IMR-90 (cell line): ENCODE measurements around the gene TRAPPC4. TPM values are rescaled to one million over a fixed set of nuclear protein-coding genes. Genes with fewer than 3 reads are reported as not detected.

Experiments used
- ATAC-seq: fragments of 200-7000 bp; cut with Tn5 transposase; 2 replicates; pipeline ENCODE4 v1.9.1; 2020; ENCODE audit warnings: low read depth, mild to moderate bottlenecking, moderate library complexity
- BruUV-seq: library from RNA; stranded (reverse); fragments of 400-500 nt; replicated peaks from 2 replicates; lab custom pipeline; 2021; lab: Mats Ljungman, UMichigan
- CTCF ChIA-PET: fragments of 300-600 bp; formaldehyde crosslinking; extraction: SDS; loops from one replicate; lab custom pipeline; 2021; ENCODE audit warnings: antibody characterized with exemption; lab: Yijun Ruan, JAX
- POLR2A ChIA-PET: fragments of 300-600 bp; sonication (Branson Sonifier 250); formaldehyde crosslinking; loops from one replicate; lab custom pipeline; 2022; ENCODE audit warnings: antibody characterized with exemption; ENCODE audit not compliant: unreplicated experiment; lab: Charles Lee
- DNase-seq: peaks from one replicate; pipeline ENCODE4 v3.0.0; 2013
- H2AFZ ChIP-seq: replicated peaks from 2 replicates; pipeline ENCODE3; 2013; ENCODE audit warnings: low read length, mild to moderate bottlenecking; ENCODE audit not compliant: poor library complexity
- H2AK5ac ChIP-seq: 2 replicates; pipeline ENCODE4 v1.6.1; 2013; ENCODE audit warnings: low read depth, low read length, inconsistent platforms
- H2AK9ac ChIP-seq: replicated peaks from 2 replicates; pipeline ENCODE3; 2013; ENCODE audit warnings: mild to moderate bottlenecking, low read depth, low read length, moderate library complexity; ENCODE audit not compliant: poor library complexity
- H2BK120ac ChIP-seq: 2 replicates; pipeline ENCODE4 v1.6.1; 2013; ENCODE audit warnings: low read depth, low read length, inconsistent platforms
- H2BK15ac ChIP-seq: 3 replicates; pipeline ENCODE4 v1.6.1; 2013; ENCODE audit warnings: low read depth, low read length, inconsistent platforms
- H2BK20ac ChIP-seq: 2 replicates; pipeline ENCODE4 v1.6.1; 2013; ENCODE audit warnings: low read depth, mild to moderate bottlenecking, inconsistent platforms, low read length, moderate library complexity
- H2BK5ac ChIP-seq: 2 replicates; pipeline ENCODE4 v1.6.1; 2013; ENCODE audit warnings: mild to moderate bottlenecking, low read depth, low read length, inconsistent platforms; ENCODE audit not compliant: poor library complexity, severe bottlenecking
- H3K14ac ChIP-seq: replicated peaks from 2 replicates; pipeline ENCODE4 v1.6.1; 2013; ENCODE audit warnings: low read depth, low read length, inconsistent platforms
- H3K18ac ChIP-seq: 2 replicates; pipeline ENCODE4 v1.6.1; 2013; ENCODE audit warnings: low read depth, low read length, control low read depth
- H3K23ac ChIP-seq: 2 replicates; pipeline ENCODE4 v1.6.1; 2013; ENCODE audit warnings: low read depth, low read length, inconsistent platforms
- H3K27ac ChIP-seq: 2 replicates; pipeline ENCODE4 v1.5.1; 2013; ENCODE audit warnings: mild to moderate bottlenecking, control low read depth, low read length; ENCODE audit not compliant: insufficient read depth
- H3K27me3 ChIP-seq: 2 replicates; pipeline ENCODE4 v1.6.1; 2013; ENCODE audit warnings: low read length; ENCODE audit not compliant: control insufficient read depth, insufficient read depth
- H3K36me3 ChIP-seq: 2 replicates; pipeline ENCODE4 v1.6.1; 2013; ENCODE audit warnings: low read length, mixed read lengths; ENCODE audit not compliant: control insufficient read depth, insufficient read depth
- H3K4ac ChIP-seq: 2 replicates; pipeline ENCODE4 v1.6.1; 2013; ENCODE audit warnings: low read depth, low read length, inconsistent platforms
- H3K4me1 ChIP-seq: 2 replicates; pipeline ENCODE4 v1.6.1; 2013; ENCODE audit warnings: low read length, mixed read lengths; ENCODE audit not compliant: control insufficient read depth, insufficient read depth
- H3K4me2 ChIP-seq: 2 replicates; pipeline ENCODE4 v1.6.1; 2013; ENCODE audit warnings: low read depth, mild to moderate bottlenecking, control low read depth, low read length, moderate library complexity
- H3K4me3 ChIP-seq: 2 replicates; pipeline ENCODE4 v1.5.1; 2013; ENCODE audit warnings: low read depth, mild to moderate bottlenecking, control low read depth, low read length, moderate library complexity; ENCODE audit not compliant: insufficient read depth
- H3K56ac ChIP-seq: 2 replicates; pipeline ENCODE4 v1.6.1; 2013; ENCODE audit warnings: low read length, inconsistent platforms; ENCODE audit not compliant: insufficient read depth; ENCODE audit errors: extremely low read depth
- H3K79me1 ChIP-seq, 2 experiments: 2 replicates each; pipeline ENCODE4 v1.6.1; 2013; ENCODE audit warnings: low read length in 2 of 2, inconsistent platforms in 1 of 2, low read depth in 1 of 2
- H3K9ac ChIP-seq: 2 replicates; pipeline ENCODE4 v1.6.1; 2013; ENCODE audit warnings: low read depth, low read length, control low read depth
- H3K9me1 ChIP-seq: 2 replicates; pipeline ENCODE4 v1.6.1; 2013; ENCODE audit warnings: low read length, inconsistent platforms; ENCODE audit not compliant: insufficient read depth
- H3K9me3 ChIP-seq: 2 replicates; pipeline ENCODE4 v1.6.1; 2013; ENCODE audit warnings: low read length; ENCODE audit not compliant: control insufficient read depth, insufficient read depth
- H4K20me1 ChIP-seq: 2 replicates; pipeline ENCODE4 v1.6.1; 2013; ENCODE audit warnings: low read length, inconsistent platforms; ENCODE audit not compliant: insufficient read depth
- H4K5ac ChIP-seq: 2 replicates; pipeline ENCODE4 v1.6.1; 2013; ENCODE audit warnings: mild to moderate bottlenecking, low read depth, low read length, control low read depth
- H4K8ac ChIP-seq, 2 experiments: 2 replicates each; pipeline ENCODE4 v1.6.1; 2013; ENCODE audit warnings: low read depth in 2 of 2, low read length in 2 of 2, control low read depth in 1 of 2, inconsistent platforms in 1 of 2
- H4K91ac ChIP-seq: 2 replicates; pipeline ENCODE4 v1.6.1; 2013; ENCODE audit warnings: low read depth, low read length, inconsistent platforms; ENCODE audit not compliant: insufficient read depth
- MAFK ChIP-seq: IDR thresholded peaks from 2 replicates; pipeline ENCODE4 v1.6.1; 2012; ENCODE audit warnings: low read depth, low read length, improper control_type of control experiment
- NFE2L2 ChIP-seq: fragments of 150-350 bp; IDR thresholded peaks from 2 replicates; pipeline ENCODE4 v1.6.1; 2016; ENCODE audit warnings: low read depth, mild to moderate bottlenecking, low read length
- WGBS, 2 experiments: methylation state at CpG; one replicate each; pipeline versions ENCODE4 v1.1.5 to v1.1.7; 2013; ENCODE audit warnings: missing lambda C conversion rate in 2 of 2; ENCODE audit not compliant: insufficient read length in 1 of 2; ENCODE audit errors: extremely low coverage in 2 of 2; 5-methylcytosine and 5-hydroxymethylcytosine counted together
- dilution Hi-C: fragments of 300-500 bp; cut with HindIII; formaldehyde crosslinking; loops from one replicate; pipeline ENCODE4 v1.14.3; 2018; ENCODE audit warnings: low sequenced_read_pairs; ENCODE audit not compliant: unreplicated experiment
- in situ Hi-C: fragments of 300-500 bp; cut with MboI; formaldehyde crosslinking; loops from 3 replicates; pipeline ENCODE4 v1.14.3; 2019; ENCODE audit warnings: low sequenced_read_pairs, inconsistent platforms, mixed read lengths
- intact Hi-C: fragments of 100-400 bp; cut with micrococcal nuclease; formaldehyde crosslinking; loops from 2 replicates; pipeline ENCODE4 v1.10.0; 2022
- polyA plus RNA-seq, 3 experiments: library from polyadenylated mRNA; depleted of rRNA; stranded (reverse); fragments of >200 nt; gene quantifications; 2 replicates each; pipeline ENCODE4 v1.2.3, GENCODE V29; 2012; ENCODE audit warnings: low replicate concordance in 1 of 3
- total RNA-seq: library from RNA; depleted of rRNA; stranded (reverse); fragments of >200 nt; gene quantifications from 2 replicates; pipeline ENCODE4 v1.2.3, GENCODE V29; 2012

The TRAPPC4 gene
- total and polyA plus RNA-seq, 2 of the 4 experiments (the other 2 are of a cell fraction) = 102 to 162 TPM

GRCh38 chr11:119000906-119001305, 17.7 kb upstream of the TRAPPC4 start:
- H3K9me3 ChIP-seq = no peaks in the 10 kb centered on the region
- peaks cover 8% of the 10 kb centered on the region for H3K9me1 ChIP-seq
- H2AFZ ChIP-seq = no peak overlapping the region
- ChIA-PET CTCF (no interaction called here), POLR2A (no interaction called here)
- H3K56ac ChIP-seq = no peak overlapping the region
- H3K4me1 ChIP-seq = peaks cover 7% of the 10 kb centered on the region
- H3K27me3 ChIP-seq = no peaks in the 10 kb centered on the region
- no peak overlapping the region; the same call in 1 of the 2 replicates for H3K4me2 ChIP-seq
- H4K20me1 ChIP-seq = no peaks in the 10 kb centered on the region
- no peak overlapping the region for H3K23ac ChIP-seq
- H3K27ac ChIP-seq = no peak overlapping the region
- no peak overlapping the region for H4K91ac ChIP-seq
- H2BK20ac ChIP-seq = no peak overlapping the region
- no peak overlapping the region for H3K14ac ChIP-seq
- no CpG with 5 or more reads among the region's 1 CpG for WGBS, 2 experiments
- H4K8ac ChIP-seq = no peak overlapping the region
- H3K9ac ChIP-seq = no peak overlapping the region
- H3K79me1 ChIP-seq = peaks cover 26 to 64% of the 10 kb centered on the region in 2 experiments
- H3K36me3 ChIP-seq = peaks cover 18% of the 10 kb centered on the region
- no peak overlapping the region for H2AK9ac ChIP-seq
- dilution Hi-C loops (no loop called here), in situ Hi-C loops (no loop called here), intact Hi-C loops (no loop called here)
- H3K18ac ChIP-seq = no peak overlapping the region
- no peak overlapping the region for H3K4ac ChIP-seq
- H3K4me3 ChIP-seq = no peak overlapping the region
- no peak overlapping the region for H2BK120ac ChIP-seq
- peak; percentile 58 for DNase-seq
- TF ChIP-seq MAFK = peak; percentile 37; the same call in 1 of the 2 replicates
- TF ChIP-seq NFE2L2 = no peak
- no peak overlapping the region for H2BK5ac ChIP-seq
- H2BK15ac ChIP-seq = no peak overlapping the region
- ATAC-seq = no peak
- no TSS peak for BruUV-seq
- no peak overlapping the region for H4K5ac ChIP-seq
- H2AK5ac ChIP-seq = no peak overlapping the region
